H9 (cell line): ENCODE measurements around the gene FBXO11. TPM values are rescaled to one million over a fixed set of nuclear protein-coding genes. Genes with fewer than 3 reads are reported as not detected.

Experiments
- DNase-seq: peaks from one replicate; pipeline ENCODE4 v3.0.0-alpha.2; 2017
- H2AFZ ChIP-seq: one replicate; pipeline ENCODE4 v1.6.1; 2013; ENCODE audit warnings: mild to moderate bottlenecking, low read length, control low read depth, moderate library complexity
- H2AK5ac ChIP-seq: 2 replicates; pipeline ENCODE4 v1.6.1; 2013; ENCODE audit warnings: low read length, control low read depth, mixed read lengths; ENCODE audit not compliant: insufficient read length
- H2BK120ac ChIP-seq: one replicate; pipeline ENCODE4 v1.6.1; 2013; ENCODE audit warnings: low read depth, mild to moderate bottlenecking, low read length, control low read depth, inconsistent platforms; ENCODE audit not compliant: poor library complexity, severe bottlenecking
- H2BK12ac ChIP-seq: 2 replicates; pipeline ENCODE4 v1.6.1; 2013; ENCODE audit warnings: low read length, control low read depth, mixed read lengths, low read depth; ENCODE audit not compliant: insufficient read length
- H2BK15ac ChIP-seq: 2 replicates; pipeline ENCODE4 v1.6.1; 2013; ENCODE audit warnings: low read depth, low read length, control low read depth
- H2BK20ac ChIP-seq: one replicate; pipeline ENCODE4 v1.6.1; 2013; ENCODE audit warnings: low read depth, mild to moderate bottlenecking, low read length, control low read depth, inconsistent platforms; ENCODE audit not compliant: poor library complexity, severe bottlenecking
- H2BK5ac ChIP-seq: 2 replicates; pipeline ENCODE4 v1.6.1; 2013; ENCODE audit warnings: low read length, control low read depth, mixed read lengths; ENCODE audit not compliant: insufficient read length
- H3K14ac ChIP-seq: 2 replicates; pipeline ENCODE4 v1.6.1; 2013; ENCODE audit warnings: low read length, control low read depth; ENCODE audit not compliant: insufficient read depth
- H3K18ac ChIP-seq: 2 replicates; pipeline ENCODE4 v1.6.1; 2013; ENCODE audit warnings: low read depth, mild to moderate bottlenecking, mixed read lengths, low read length, control low read depth; ENCODE audit not compliant: insufficient read length
- H3K23ac ChIP-seq: 2 replicates; pipeline ENCODE4 v1.6.1; 2013; ENCODE audit warnings: low read length, control low read depth, mixed read lengths, low read depth; ENCODE audit not compliant: insufficient read length
- H3K23me2 ChIP-seq: 2 replicates; pipeline ENCODE4 v1.6.1; 2013; ENCODE audit warnings: low read depth, mild to moderate bottlenecking, mixed read lengths, low read length, control low read depth; ENCODE audit not compliant: insufficient read length, poor library complexity, severe bottlenecking
- H3K27ac ChIP-seq: 2 replicates; pipeline ENCODE4 v1.5.1; 2013; ENCODE audit warnings: low read length, control low read depth, mixed read lengths, low read depth; ENCODE audit not compliant: insufficient read length
- H3K27me3 ChIP-seq: 2 replicates; pipeline ENCODE4 v1.6.1; 2013; ENCODE audit warnings: low read length, control low read depth, inconsistent platforms; ENCODE audit not compliant: insufficient read depth
- H3K4ac ChIP-seq: 2 replicates; pipeline ENCODE4 v1.6.1; 2013; ENCODE audit warnings: low read depth, mild to moderate bottlenecking, control low read depth, inconsistent platforms, low read length, moderate library complexity
- H3K4me1 ChIP-seq: 2 replicates; pipeline ENCODE4 v1.6.1; 2013; ENCODE audit warnings: low read length, control low read depth, inconsistent platforms; ENCODE audit not compliant: insufficient read depth
- H3K4me2 ChIP-seq: 2 replicates; pipeline ENCODE4 v1.6.1; 2013; ENCODE audit warnings: low read length, control low read depth, mixed read lengths; ENCODE audit not compliant: insufficient read length, insufficient read depth
- H3K56ac ChIP-seq: 2 replicates; pipeline ENCODE4 v1.6.1; 2013; ENCODE audit warnings: low read depth, mild to moderate bottlenecking, mixed read lengths, low read length, control low read depth; ENCODE audit not compliant: insufficient read length
- H3K79me1 ChIP-seq: 2 replicates; pipeline ENCODE4 v1.6.1; 2013; ENCODE audit warnings: low read depth, mild to moderate bottlenecking, moderate library complexity, low read length, control low read depth, inconsistent platforms; ENCODE audit not compliant: insufficient read depth, poor library complexity, severe bottlenecking
- H3K79me2 ChIP-seq: 2 replicates; pipeline ENCODE4 v1.6.1; 2013; ENCODE audit warnings: low read length, control low read depth, inconsistent platforms; ENCODE audit not compliant: insufficient read depth
- H3K9ac ChIP-seq: 2 replicates; pipeline ENCODE4 v1.6.1; 2013; ENCODE audit warnings: low read length, control low read depth, mixed read lengths; ENCODE audit not compliant: insufficient read length; ENCODE audit errors: extremely low read depth
- H3K9me3 ChIP-seq: one replicate; pipeline ENCODE4 v1.6.1; 2013; ENCODE audit warnings: low read depth, low read length, inconsistent platforms; ENCODE audit not compliant: control insufficient read depth
- H3T11ph ChIP-seq: one replicate; pipeline ENCODE4 v1.6.1; 2013; ENCODE audit warnings: mild to moderate bottlenecking, low read length, control low read depth, inconsistent platforms
- H4K20me1 ChIP-seq: one replicate; pipeline ENCODE4 v1.6.1; 2013; ENCODE audit not compliant: control insufficient read depth, insufficient read length, insufficient read depth
- H4K5ac ChIP-seq: 2 replicates; pipeline ENCODE4 v1.6.1; 2013; ENCODE audit warnings: low read depth, mild to moderate bottlenecking, mixed read lengths, low read length, control low read depth; ENCODE audit not compliant: insufficient read length
- H4K8ac ChIP-seq: replicated peaks from 2 replicates; pipeline ENCODE4 v1.6.1; 2013; ENCODE audit warnings: low read length, control low read depth, mixed read lengths, low read depth; ENCODE audit not compliant: insufficient read length
- H4K91ac ChIP-seq: 2 replicates; pipeline ENCODE4 v1.6.1; 2013; ENCODE audit warnings: low read depth, mild to moderate bottlenecking, moderate library complexity, mixed read lengths, low read length, control low read depth; ENCODE audit not compliant: insufficient read length
- H3K27ac Mint-ChIP-seq, 3 experiments: 2 replicates in 2 of 3; 3 replicates in 1 of 3; pipeline ENCODE4 v1.8.0; 2020 to 2021; ENCODE audit warnings: mixed read lengths in 3 of 3, mild to moderate bottlenecking in 1 of 3, moderate library complexity in 1 of 3
- H3K27me3 Mint-ChIP-seq: 2 replicates; pipeline ENCODE4 v1.8.0; 2021; ENCODE audit warnings: low read depth, mild to moderate bottlenecking, moderate library complexity, mixed read lengths
- H3K36me3 Mint-ChIP-seq, 3 experiments: 2 replicates in 2 of 3; 3 replicates in 1 of 3; pipeline ENCODE4 v1.8.0; 2020 to 2021; ENCODE audit warnings: low read depth in 3 of 3, mixed read lengths in 3 of 3; ENCODE audit not compliant: insufficient read depth in 1 of 3
- H3K4me1 Mint-ChIP-seq, 2 experiments: 2 replicates each; pipeline ENCODE4 v1.8.0; 2020; ENCODE audit warnings: mixed read lengths in 2 of 2
- H3K4me3 Mint-ChIP-seq, 2 experiments: 2 replicates in 1 of 2; 3 replicates in 1 of 2; pipeline ENCODE4 v1.8.0; 2020 to 2021; ENCODE audit warnings: mild to moderate bottlenecking in 2 of 2, mixed read lengths in 2 of 2, moderate library complexity in 1 of 2
- H3K9me3 Mint-ChIP-seq, 2 experiments: 2 replicates in 1 of 2; 3 replicates in 1 of 2; pipeline ENCODE4 v1.8.0; 2020; ENCODE audit warnings: mild to moderate bottlenecking in 2 of 2, mixed read lengths in 2 of 2, moderate library complexity in 1 of 2
- WGBS: extraction: QIAGEN DNeasy Blood & Tissue Kit; methylation state at CpG from one replicate; pipeline ENCODE4 v1.1.7; 2013; ENCODE audit warnings: missing lambda C conversion rate, low lambda C conversion rate, mixed read lengths; ENCODE audit not compliant: insufficient read length; ENCODE audit errors: extremely low coverage; 5-methylcytosine and 5-hydroxymethylcytosine counted together
- total RNA-seq: library from RNA; stranded (reverse); gene quantifications from 2 replicates; pipeline ENCODE4 v1.2.1, GENCODE V29; 2021
- TF ChIP-seq, protein P1 (sequence below): fragments of 200-600 bp; sonication (generic); conservative IDR thresholded peaks from 3 replicates; pipeline ENCODE4 v1.8.0; 2021; ENCODE audit warnings: antibody characterized with exemption, mild to moderate bottlenecking

FBXO11 gene
- total RNA-seq, 1 experiment from 2014 or later = 68.8 TPM

DNA sequence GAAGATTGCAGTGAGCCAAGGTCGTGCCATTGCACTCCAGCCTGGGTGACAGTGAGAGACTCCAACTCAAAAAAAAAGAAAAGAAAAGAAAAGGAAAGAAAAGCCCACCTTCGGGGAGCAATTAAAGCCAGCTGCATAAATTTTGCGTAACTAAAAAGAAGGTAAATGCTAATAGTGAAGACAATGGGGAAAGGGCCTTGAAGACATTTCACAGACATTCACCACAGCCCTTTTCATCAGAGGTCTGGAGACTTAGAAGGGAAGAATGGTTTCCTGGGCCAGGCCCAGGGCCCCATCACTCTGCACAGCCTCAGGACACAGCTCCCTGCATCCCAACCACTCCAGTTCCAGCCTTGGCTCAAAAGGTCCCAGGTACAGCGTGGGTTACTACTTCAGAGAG lies 158.4 kb downstream of the FBXO11 start:
- Histone ChIP-seq H3K14ac (no peak overlapping the region), H2BK15ac (no peak overlapping the region), H3K79me2 (no peaks in the 10 kb centered on the region), H3K9me3 (peaks cover 6% of the 10 kb centered on the region), H3K27ac (no peak overlapping the region), H3T11ph (no peak overlapping the region), H3K4me2 (no peak overlapping the region), H2BK120ac (no peak overlapping the region), H4K8ac (no peak overlapping the region), H3K18ac (no peak overlapping the region), H4K5ac (no peak overlapping the region), H2BK20ac (no peak overlapping the region), H3K79me1 (no peaks in the 10 kb centered on the region), H2BK5ac (no peak overlapping the region), H3K23me2 (no peaks in the 10 kb centered on the region), H3K23ac (no peak overlapping the region), H2AFZ (no peak overlapping the region), H2BK12ac (no peak overlapping the region), H3K27me3 (no peaks in the 10 kb centered on the region), H4K20me1 (no peaks in the 10 kb centered on the region), H3K56ac (no peak overlapping the region), H3K4me1 (no peaks in the 10 kb centered on the region; the same call in 1 of the 2 replicates), H3K4ac (no peak overlapping the region), H3K9ac (no peak overlapping the region), H4K91ac (no peak overlapping the region), H2AK5ac (no peak overlapping the region)
- Mint-ChIP-seq H3K27me3 (no peaks in the 10 kb centered on the region), H3K27ac (peak overlapping the region in 2 of 3 experiments; percentile 23 to 59; a peak in 2 of 7 replicates), H3K9me3 (peaks cover 29 to 33% of the 10 kb centered on the region in 2 experiments), H3K4me3 (no peak overlapping the region), H3K4me1 (peaks cover 41 to 45% of the 10 kb centered on the region in 2 experiments), H3K36me3 (peaks cover 19 to 34% (median 29%) of the 10 kb centered on the region in 3 experiments)
- DNase-seq = no peak
- TF ChIP-seq, protein P1, sequence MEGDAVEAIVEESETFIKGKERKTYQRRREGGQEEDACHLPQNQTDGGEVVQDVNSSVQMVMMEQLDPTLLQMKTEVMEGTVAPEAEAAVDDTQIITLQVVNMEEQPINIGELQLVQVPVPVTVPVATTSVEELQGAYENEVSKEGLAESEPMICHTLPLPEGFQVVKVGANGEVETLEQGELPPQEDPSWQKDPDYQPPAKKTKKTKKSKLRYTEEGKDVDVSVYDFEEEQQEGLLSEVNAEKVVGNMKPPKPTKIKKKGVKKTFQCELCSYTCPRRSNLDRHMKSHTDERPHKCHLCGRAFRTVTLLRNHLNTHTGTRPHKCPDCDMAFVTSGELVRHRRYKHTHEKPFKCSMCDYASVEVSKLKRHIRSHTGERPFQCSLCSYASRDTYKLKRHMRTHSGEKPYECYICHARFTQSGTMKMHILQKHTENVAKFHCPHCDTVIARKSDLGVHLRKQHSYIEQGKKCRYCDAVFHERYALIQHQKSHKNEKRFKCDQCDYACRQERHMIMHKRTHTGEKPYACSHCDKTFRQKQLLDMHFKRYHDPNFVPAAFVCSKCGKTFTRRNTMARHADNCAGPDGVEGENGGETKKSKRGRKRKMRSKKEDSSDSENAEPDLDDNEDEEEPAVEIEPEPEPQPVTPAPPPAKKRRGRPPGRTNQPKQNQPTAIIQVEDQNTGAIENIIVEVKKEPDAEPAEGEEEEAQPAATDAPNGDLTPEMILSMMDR = no peak
- WGBS = no CpG with 5 or more reads among the region's 4 CpGs
